GM12875 (cell line): ENCODE measurements around the gene CAMK1D.

ENCODE experiments used
- H3K4me3 ChIP-seq: one replicate; pipeline ENCODE4 v1.5.1; 2011; ENCODE audit warnings: low read depth, low read length, control low read depth
- TF ChIP-seq, protein P1 (sequence below): IDR thresholded peaks from 2 replicates; pipeline ENCODE4 v1.5.1; 2011; ENCODE audit warnings: low read depth, mild to moderate bottlenecking, control low read depth, inconsistent platforms, low read length, moderate library complexity, borderline replicate concordance; ENCODE audit not compliant: insufficient read depth

CAMK1D gene

DNA sequence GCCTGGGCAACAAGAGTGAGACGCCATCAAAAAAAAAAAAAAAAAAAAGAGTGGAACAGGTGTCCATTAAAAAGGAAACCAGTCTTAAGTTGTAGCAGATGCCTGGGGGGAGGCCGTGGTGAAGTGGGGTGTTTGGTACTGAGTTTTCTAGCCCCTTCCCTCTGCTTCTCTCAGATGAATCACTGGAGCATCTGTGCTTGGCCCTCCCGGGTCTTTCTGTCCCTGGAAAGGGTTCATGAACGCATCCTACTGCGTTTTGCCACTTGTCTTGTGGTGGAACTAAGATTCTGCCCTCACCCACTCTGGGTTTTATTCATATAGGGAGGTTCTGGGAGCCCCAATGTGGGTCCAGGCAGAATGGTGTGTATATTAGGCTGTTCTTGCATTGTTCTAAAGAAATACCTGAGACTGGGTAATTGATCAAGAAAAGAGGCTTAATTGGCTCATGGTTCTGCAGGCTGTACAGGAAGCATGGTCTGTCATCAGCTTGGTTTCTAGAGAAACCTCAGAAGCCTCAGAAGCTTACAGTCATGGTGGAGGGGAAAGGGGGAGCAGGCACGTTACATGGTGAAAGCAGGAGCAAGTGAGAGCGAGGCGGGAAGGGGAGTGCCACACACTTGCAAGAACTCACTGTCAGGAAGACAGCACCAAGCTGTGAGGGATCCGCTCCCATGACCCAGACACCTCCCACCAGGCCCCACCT lies 63.5 kb downstream of the CAMK1D start:
- H3K4me3 ChIP-seq, result no peak overlapping the region
- TF ChIP-seq, protein P1, sequence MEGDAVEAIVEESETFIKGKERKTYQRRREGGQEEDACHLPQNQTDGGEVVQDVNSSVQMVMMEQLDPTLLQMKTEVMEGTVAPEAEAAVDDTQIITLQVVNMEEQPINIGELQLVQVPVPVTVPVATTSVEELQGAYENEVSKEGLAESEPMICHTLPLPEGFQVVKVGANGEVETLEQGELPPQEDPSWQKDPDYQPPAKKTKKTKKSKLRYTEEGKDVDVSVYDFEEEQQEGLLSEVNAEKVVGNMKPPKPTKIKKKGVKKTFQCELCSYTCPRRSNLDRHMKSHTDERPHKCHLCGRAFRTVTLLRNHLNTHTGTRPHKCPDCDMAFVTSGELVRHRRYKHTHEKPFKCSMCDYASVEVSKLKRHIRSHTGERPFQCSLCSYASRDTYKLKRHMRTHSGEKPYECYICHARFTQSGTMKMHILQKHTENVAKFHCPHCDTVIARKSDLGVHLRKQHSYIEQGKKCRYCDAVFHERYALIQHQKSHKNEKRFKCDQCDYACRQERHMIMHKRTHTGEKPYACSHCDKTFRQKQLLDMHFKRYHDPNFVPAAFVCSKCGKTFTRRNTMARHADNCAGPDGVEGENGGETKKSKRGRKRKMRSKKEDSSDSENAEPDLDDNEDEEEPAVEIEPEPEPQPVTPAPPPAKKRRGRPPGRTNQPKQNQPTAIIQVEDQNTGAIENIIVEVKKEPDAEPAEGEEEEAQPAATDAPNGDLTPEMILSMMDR, result no peak

DNA sequence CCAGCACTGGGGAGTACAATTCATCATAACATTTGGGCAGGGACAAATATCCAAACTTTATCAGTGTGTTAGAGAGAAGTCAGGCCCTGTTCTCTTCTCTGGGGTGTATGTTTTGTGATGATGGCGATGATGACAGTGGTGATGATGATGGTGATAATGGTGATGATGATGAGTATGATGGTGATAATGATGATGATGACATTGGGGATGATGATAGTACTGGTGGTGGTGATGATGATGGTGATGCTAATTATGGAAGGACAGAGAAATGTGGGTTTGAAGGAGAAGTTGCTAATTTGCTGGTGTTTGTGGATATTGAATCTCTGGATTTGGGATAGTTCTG lies 64.0 kb downstream of the CAMK1D start:
- H3K4me3 ChIP-seq, result no peak overlapping the region
- TF ChIP-seq, protein P1, result no peak

DNA sequence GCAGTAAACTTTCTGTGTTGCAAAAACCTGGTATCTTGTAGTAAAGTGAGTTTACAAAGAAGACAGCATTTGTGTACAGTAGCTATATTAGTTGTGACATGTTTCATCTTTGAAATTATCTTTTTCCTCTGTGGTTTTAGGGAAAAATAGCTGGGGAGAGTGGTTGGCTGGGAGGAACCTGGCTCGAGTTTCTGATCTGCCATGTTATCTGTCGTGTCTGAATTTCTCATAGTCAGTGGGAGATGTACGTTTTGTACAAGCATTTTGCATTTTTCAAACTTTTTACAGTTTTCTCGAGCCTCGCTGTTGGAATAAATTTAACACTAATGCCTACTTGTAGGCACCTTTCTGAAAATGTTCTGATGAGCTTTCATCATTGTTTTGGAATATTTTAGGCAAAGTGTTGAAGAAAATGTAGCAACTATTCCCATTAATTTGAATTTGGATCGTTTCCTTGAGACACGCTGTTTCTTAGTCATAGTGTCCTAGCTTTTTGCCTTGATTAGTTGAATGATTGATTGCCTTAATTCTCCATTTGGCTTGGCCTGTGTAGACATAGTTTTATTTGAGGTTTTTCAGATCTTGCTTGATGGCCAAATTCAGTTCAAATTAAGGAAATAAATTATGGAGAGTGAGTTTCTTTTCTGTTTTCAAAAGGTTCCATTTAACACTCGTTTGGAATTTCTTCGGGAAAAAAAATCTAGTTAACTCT lies 65.1 kb downstream of the CAMK1D start:
- no peak overlapping the region for H3K4me3 ChIP-seq
- TF ChIP-seq, protein P1, result no peak

- TF ChIP-seq, protein P1, result no peak
Observed at GRCh38 chr10:12416344-12417050, 67.2 kb downstream of the CAMK1D start.

DNA sequence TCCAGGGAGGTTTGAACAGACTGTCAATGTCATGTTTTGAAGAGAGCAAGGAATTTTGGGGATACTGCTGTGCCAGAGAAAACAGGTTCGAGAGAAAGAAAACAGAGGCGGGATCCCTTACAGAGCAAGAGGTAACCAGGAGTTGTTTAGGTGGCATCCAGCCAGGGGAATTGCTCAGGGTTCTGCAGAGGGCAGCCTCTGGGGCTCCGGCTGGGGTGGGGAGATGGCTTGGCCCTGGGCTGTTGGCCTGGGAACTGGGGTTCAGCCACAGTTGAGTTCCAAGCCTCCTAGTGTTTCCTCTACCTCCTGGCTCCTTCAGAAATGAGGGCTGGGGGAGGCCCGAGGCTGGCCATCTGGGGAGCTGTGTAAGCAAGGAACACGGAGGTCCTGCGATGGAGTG lies 68.0 kb downstream of the CAMK1D start:
- TF ChIP-seq, protein P1, result no peak
- no peak overlapping the region for H3K4me3 ChIP-seq

More at GRCh38 chr10:12416344-12417050, 67.2 kb downstream of the CAMK1D start:
- no peak overlapping the region for H3K4me3 ChIP-seq

DNA sequence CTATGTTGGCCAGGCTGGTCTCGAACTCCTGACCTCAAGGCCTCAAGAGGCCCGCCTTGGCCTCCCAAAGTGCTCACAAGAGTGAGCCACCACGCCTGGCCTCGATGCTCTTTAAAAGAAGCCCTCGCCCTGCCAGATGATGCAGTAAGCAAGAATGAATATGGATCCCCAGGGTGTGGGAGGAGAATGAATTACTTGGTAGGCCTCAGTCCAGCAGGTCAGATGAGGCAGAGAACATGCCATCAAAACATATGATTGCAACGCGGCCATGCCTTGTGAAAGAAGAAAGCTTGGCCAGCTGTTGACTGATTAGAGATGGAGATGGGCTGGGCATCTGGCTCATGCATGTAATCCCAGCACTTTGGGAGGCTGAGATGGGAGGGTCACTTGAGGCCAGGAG lies 68.7 kb downstream of the CAMK1D start:
- no peak overlapping the region for H3K4me3 ChIP-seq
- TF ChIP-seq, protein P1, result no peak

DNA sequence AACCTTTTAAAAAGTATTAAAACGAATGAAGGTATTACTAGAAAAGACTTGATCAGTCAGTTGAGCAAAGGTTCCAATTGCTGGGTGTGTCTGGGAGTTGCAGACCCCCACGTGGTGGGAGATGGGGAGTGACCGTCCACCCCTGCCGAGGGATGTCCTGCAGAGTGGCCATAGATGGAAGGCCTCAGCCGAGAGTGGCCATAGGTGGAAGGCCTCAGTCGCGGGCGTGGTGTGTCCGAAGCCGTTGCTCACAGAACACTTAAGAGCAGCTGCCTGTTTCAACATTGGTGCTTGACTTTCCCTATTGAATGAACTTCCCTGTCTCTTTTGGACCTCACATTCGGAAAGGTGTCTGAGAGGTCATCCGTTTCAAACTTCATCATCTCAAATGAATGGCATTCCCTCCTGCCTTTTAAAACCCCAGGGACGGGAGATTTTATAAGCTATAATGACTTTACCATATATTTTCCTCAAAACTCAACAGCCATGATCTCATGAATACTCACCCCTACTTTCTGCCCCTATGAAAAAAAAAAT lies 69.4 kb downstream of the CAMK1D start:
- no peak overlapping the region for H3K4me3 ChIP-seq
- TF ChIP-seq, protein P1, result no peak
